Activated T-helper 1 cell treated with Interleukin-2 at 50 U/mL for 16 hours (primary cell): ENCODE data around the gene CST8.
A peak's percentile ranks its signal among the peaks of the same experiment; 100 is the strongest.
"Not testable (repeated sequence)": the region's sequence is repeated elsewhere in the genome, so short reads cannot be mapped to it uniquely, and the experiment has no call there.

Experiments
- DNase-seq: peaks from one replicate; pipeline ENCODE4 v3.0.0-alpha.2; 2020; ENCODE audit warnings: low read depth

The CST8 gene

GRCh38 chr20:23490817-23491216 is at the start of gene CST8:
TSS of gene CST8 (plus strand) at chr20:23491117. CDS start at chr20:23491668, 551 bp downstream.
- no peak for DNase-seq

- DNase-seq: peak; percentile 9
Measured at GRCh38 chr20:23441850-23442313, 49.0 kb upstream of the CST8 start.

- DNase-seq: no peak
Measured at GRCh38 chr20:23442436-23442835, 48.5 kb upstream of the CST8 start.

GRCh38 chr20:23444859-23445258 is 46.1 kb upstream of the CST8 start:
- DNase-seq: no peak

- DNase-seq: no peak
Measured at GRCh38 chr20:23445596-23446217, 45.2 kb upstream of the CST8 start.

GRCh38 chr20:23446505-23446904 is 44.4 kb upstream of the CST8 start:
- DNase-seq: no peak

GRCh38 chr20:23448167-23448566 is 42.8 kb upstream of the CST8 start:
- DNase-seq: no peak

GRCh38 chr20:23449421-23449820 is 41.5 kb upstream of the CST8 start:
- no peak for DNase-seq

GRCh38 chr20:23450877-23451276 is 40.0 kb upstream of the CST8 start:
- DNase-seq: no peak

GRCh38 chr20:23451956-23452487 is 38.9 kb upstream of the CST8 start:
- DNase-seq: no peak

GRCh38 chr20:23452776-23453175 is 38.1 kb upstream of the CST8 start, which contains the start of gene CST11:
TSS of gene CST11 (minus strand) at chr20:23452876. CDS start at chr20:23452811, 65 bp downstream.
- no peak for DNase-seq

GRCh38 chr20:23453549-23454543 is 37.1 kb upstream of the CST8 start:
- no peak for DNase-seq

- no peak for DNase-seq
Measured at GRCh38 chr20:23454816-23455215, 36.1 kb upstream of the CST8 start.

- DNase-seq: no peak
Measured at GRCh38 chr20:23455639-23456038, 35.3 kb upstream of the CST8 start.

- no peak for DNase-seq
Measured at GRCh38 chr20:23456409-23456808, 34.5 kb upstream of the CST8 start.

- no peak for DNase-seq
Measured at GRCh38 chr20:23456873-23457272, 34.0 kb upstream of the CST8 start.

GRCh38 chr20:23459461-23460150 is 31.3 kb upstream of the CST8 start:
- DNase-seq: no peak

- DNase-seq: no peak
Measured at GRCh38 chr20:23461180-23461579, 29.7 kb upstream of the CST8 start.

GRCh38 chr20:23466961-23467360 is 24.0 kb upstream of the CST8 start:
- not testable (repeated sequence) for DNase-seq

- not testable (repeated sequence) for DNase-seq
Measured at GRCh38 chr20:23472306-23472705, 18.6 kb upstream of the CST8 start.

GRCh38 chr20:23473293-23473692 is 17.6 kb upstream of the CST8 start:
- DNase-seq: not testable (repeated sequence)

GRCh38 chr20:23475395-23475794 is 15.5 kb upstream of the CST8 start:
- DNase-seq: no peak
